DOHH2 (cell line): ENCODE results near the gene FUT7.
"Not testable (repeated sequence)": the region's sequence is repeated elsewhere in the genome, so short reads cannot be mapped to it uniquely, and the experiment has no call there.

Experiments
- H3F3A ChIP-seq: fragments of 200-600 bp; sonication (generic), shearing (Covaris generic); 2 replicates; pipeline ENCODE4 v1.6.0; 2016; ENCODE audit warnings: antibody characterized with exemption, mild to moderate bottlenecking; ENCODE audit not compliant: control insufficient read depth, insufficient read depth
- H3K27ac ChIP-seq: fragments of 200-600 bp; sonication (generic); 2 replicates; pipeline ENCODE4 v1.5.1; 2014; ENCODE audit warnings: low read depth, mild to moderate bottlenecking, low read length, moderate library complexity
- H3K27me3 ChIP-seq: fragments of 200-600 bp; sonication (generic); 2 replicates; pipeline ENCODE4 v1.6.1; 2014; ENCODE audit warnings: mild to moderate bottlenecking, low read length, mixed read lengths; ENCODE audit not compliant: control insufficient read depth
- H3K36me3 ChIP-seq: fragments of 200-600 bp; sonication (generic); 2 replicates; pipeline ENCODE4 v1.6.1; 2014; ENCODE audit warnings: mild to moderate bottlenecking, low read length, moderate library complexity, mixed read lengths; ENCODE audit not compliant: control insufficient read depth
- H3K4me1 ChIP-seq: fragments of 200-600 bp; sonication (generic); 2 replicates; pipeline ENCODE4 v1.6.1; 2014; ENCODE audit warnings: mild to moderate bottlenecking, low read length, mixed read lengths; ENCODE audit not compliant: control insufficient read depth
- H3K4me2 ChIP-seq: fragments of 200-600 bp; sonication (generic); 2 replicates; pipeline ENCODE4 v1.6.0; 2014; ENCODE audit warnings: mild to moderate bottlenecking, low read length, moderate library complexity
- H3K4me3 ChIP-seq: fragments of 200-600 bp; sonication (generic); 2 replicates; pipeline ENCODE4 v1.5.1; 2014; ENCODE audit warnings: mild to moderate bottlenecking, low read length, mixed read lengths
- H3K79me2 ChIP-seq: fragments of 200-600 bp; sonication (generic); 2 replicates; pipeline ENCODE4 v1.6.1; 2014; ENCODE audit warnings: mild to moderate bottlenecking, low read length, mixed read lengths; ENCODE audit not compliant: control insufficient read depth
- H3K9me2 ChIP-seq: fragments of 200-600 bp; sonication (generic); replicated peaks from 2 replicates; pipeline ENCODE4 v1.6.1; 2014; ENCODE audit warnings: mild to moderate bottlenecking, low read length, mixed read lengths; ENCODE audit not compliant: control insufficient read depth
- H3K9me3 ChIP-seq: fragments of 200-600 bp; sonication (generic); 2 replicates; pipeline ENCODE4 v1.6.1; 2014; ENCODE audit warnings: antibody characterized with exemption, low read length, mixed read lengths; ENCODE audit not compliant: control insufficient read depth, insufficient read depth
- H4K20me1 ChIP-seq: fragments of 200-600 bp; sonication (generic); 2 replicates; pipeline ENCODE4 v1.6.0; 2014; ENCODE audit warnings: low read depth, mild to moderate bottlenecking, antibody characterized with exemption, low read length, moderate library complexity; ENCODE audit not compliant: control insufficient read depth, insufficient read depth
- EZH2phosphoT487 ChIP-seq: fragments of 200-600 bp; sonication (generic); IDR thresholded peaks from 2 replicates; pipeline ENCODE4 v1.6.1; 2017; ENCODE audit warnings: borderline replicate concordance, mild to moderate bottlenecking, antibody characterized with exemption, low read length, moderate library complexity, mixed read lengths
- TF ChIP-seq, protein P1 (sequence below): fragments of 200-600 bp; sonication (generic); IDR thresholded peaks from one replicate; pipeline ENCODE4 v1.5.1; 2014; ENCODE audit warnings: antibody characterized with exemption, mild to moderate bottlenecking, low read depth, low read length; ENCODE audit not compliant: poor library complexity, severe bottlenecking

FUT7 gene

GRCh38 chr9:137034039-137034708, 2.3 kb upstream of the FUT7 start:
- Histone ChIP-seq H3K27ac (no peak overlapping the region), H3K79me2 (no peaks in the 10 kb centered on the region), H3K27me3 (peaks cover 51% of the 10 kb centered on the region), H4K20me1 (0 out of 2 replicates have a peak, but pooled peaks cover 3% of the 10 kb centered on the region), H3K4me2 (no peak overlapping the region), H3K9me2 (no peaks in the 10 kb centered on the region), H3K4me1 (peaks cover 42% of the 10 kb centered on the region), H3K4me3 (no peak overlapping the region), H3K9me3 (no peaks in the 10 kb centered on the region), H3K36me3 (no peaks in the 10 kb centered on the region), H3F3A (no peaks in the 10 kb centered on the region)
- TF ChIP-seq, protein P1, sequence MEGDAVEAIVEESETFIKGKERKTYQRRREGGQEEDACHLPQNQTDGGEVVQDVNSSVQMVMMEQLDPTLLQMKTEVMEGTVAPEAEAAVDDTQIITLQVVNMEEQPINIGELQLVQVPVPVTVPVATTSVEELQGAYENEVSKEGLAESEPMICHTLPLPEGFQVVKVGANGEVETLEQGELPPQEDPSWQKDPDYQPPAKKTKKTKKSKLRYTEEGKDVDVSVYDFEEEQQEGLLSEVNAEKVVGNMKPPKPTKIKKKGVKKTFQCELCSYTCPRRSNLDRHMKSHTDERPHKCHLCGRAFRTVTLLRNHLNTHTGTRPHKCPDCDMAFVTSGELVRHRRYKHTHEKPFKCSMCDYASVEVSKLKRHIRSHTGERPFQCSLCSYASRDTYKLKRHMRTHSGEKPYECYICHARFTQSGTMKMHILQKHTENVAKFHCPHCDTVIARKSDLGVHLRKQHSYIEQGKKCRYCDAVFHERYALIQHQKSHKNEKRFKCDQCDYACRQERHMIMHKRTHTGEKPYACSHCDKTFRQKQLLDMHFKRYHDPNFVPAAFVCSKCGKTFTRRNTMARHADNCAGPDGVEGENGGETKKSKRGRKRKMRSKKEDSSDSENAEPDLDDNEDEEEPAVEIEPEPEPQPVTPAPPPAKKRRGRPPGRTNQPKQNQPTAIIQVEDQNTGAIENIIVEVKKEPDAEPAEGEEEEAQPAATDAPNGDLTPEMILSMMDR, result no peak
- no peak for TF ChIP-seq EZH2phosphoT487

DNA sequence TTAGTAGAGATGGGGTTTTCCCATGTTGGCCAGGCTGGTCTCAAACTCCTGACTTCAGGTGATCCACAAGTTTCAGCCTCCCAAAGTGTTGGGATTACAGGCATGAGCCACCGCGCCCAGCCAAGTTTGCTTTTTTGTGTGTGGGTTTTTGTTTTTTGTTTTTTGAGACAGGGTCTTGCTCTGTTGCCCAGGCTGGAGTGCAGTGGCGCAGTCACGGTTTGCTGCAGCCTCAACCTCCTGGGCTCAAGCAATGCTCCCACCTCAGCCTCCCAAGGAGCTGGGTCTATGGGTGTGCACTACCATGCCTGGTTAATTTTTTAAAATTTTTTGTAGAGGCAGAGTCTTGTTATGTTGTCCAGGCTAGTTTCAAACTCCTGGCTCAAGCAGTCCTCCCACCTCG, 1.6 kb upstream of the FUT7 start:
- not testable (repeated sequence) for H3K9me3 ChIP-seq, H4K20me1 ChIP-seq, H3K4me2 ChIP-seq, H3K27ac ChIP-seq, H3K9me2 ChIP-seq, H3F3A ChIP-seq, H3K4me3 ChIP-seq, H3K79me2 ChIP-seq, H3K36me3 ChIP-seq
- Histone ChIP-seq H3K4me1 (peaks cover 49% of the 10 kb centered on the region), H3K27me3 (peaks cover 55% of the 10 kb centered on the region)

DNA sequence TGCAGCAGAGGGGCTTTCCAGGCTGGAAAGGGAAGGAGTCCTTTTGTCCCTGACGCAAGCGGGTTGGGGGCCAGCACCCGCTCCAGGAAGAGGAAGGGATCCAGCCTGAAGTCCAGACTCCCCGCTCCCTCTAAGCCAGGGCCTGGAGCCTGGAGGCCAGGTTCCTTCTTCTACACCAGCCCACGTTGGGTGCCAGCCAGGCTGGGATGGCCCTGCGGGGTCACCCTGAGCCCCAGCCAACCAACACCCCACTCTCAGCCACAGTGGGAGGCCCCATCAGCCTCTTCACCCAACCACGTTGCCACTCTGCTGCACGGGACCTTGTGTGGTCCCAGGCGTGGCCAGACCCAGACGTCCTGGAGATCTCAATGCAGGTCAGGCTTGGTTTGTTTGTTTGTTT, 970 bp upstream of the FUT7 start:
- Histone ChIP-seq H3K9me2 (no peaks in the 10 kb centered on the region), H4K20me1 (0 out of 2 replicates have a peak, but pooled peaks cover 3% of the 10 kb centered on the region), H3K27me3 (peaks cover 56% of the 10 kb centered on the region), H3K4me3 (no peak overlapping the region), H3K79me2 (no peaks in the 10 kb centered on the region), H3K4me1 (peaks cover 51% of the 10 kb centered on the region), H3K27ac (no peak overlapping the region), H3K4me2 (peak overlapping the region; percentile 40; the same call in 1 of the 2 replicates), H3K36me3 (no peaks in the 10 kb centered on the region), H3F3A (no peaks in the 10 kb centered on the region), H3K9me3 (no peaks in the 10 kb centered on the region)
- TF ChIP-seq EZH2phosphoT487, result no peak
- TF ChIP-seq, protein P1, result no peak
